Stimulated activated CD8-positive, alpha-beta memory T cell treated with anti-CD3 and anti-CD28 coated beads, Interleukin-4, amount 100 ng/mL, for 1 hour (primary cell): ENCODE data around the gene C5orf58.
A peak's percentile ranks its signal among the peaks of the same experiment; 100 is the strongest.

Source experiments
- DNase-seq, 2 donors: peaks; one replicate each; pipeline ENCODE4 v3.0.0-alpha.2; 2020; ENCODE audit warnings: low read depth in 2 of 2, low spot score in 1 of 2

The C5orf58 gene

GRCh38 chr5:170254056-170254455 is 21.3 kb downstream of the C5orf58 start:
- DNase-seq = no peak

GRCh38 chr5:170256571-170256970 is 23.8 kb downstream of the C5orf58 start:
- DNase-seq = no peak

GRCh38 chr5:170257370-170257769 is 24.6 kb downstream of the C5orf58 start:
- DNase-seq = no peak

- DNase-seq = no peak
Observed at GRCh38 chr5:170261528-170262043, 28.8 kb downstream of the C5orf58 start.

- no peak for DNase-seq
Observed at GRCh38 chr5:170262061-170263045, 29.6 kb downstream of the C5orf58 start.

- no peak for DNase-seq
Observed at GRCh38 chr5:170263906-170264305, 31.1 kb downstream of the C5orf58 start.

DNA sequence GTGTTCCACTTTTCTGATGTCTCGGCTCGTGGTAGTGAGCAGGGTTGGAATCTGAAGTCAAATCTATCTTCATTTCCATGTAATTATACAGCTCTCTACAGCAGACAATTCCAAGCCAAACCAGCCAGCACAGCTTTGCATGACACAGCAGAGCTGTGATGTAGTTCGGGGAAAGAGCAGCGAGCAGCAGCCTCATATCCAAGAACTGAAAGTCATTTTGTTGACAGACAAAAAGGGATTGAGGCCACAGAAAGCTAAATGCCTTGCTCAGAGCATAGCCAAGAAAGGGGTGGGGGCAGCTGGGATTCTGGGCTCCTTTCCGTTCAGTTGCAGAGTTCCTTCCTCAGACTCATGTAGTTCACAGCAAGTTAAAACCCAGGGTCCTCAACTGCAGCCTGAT is 32.7 kb downstream of the C5orf58 start:
- DNase-seq = no peak

DNA sequence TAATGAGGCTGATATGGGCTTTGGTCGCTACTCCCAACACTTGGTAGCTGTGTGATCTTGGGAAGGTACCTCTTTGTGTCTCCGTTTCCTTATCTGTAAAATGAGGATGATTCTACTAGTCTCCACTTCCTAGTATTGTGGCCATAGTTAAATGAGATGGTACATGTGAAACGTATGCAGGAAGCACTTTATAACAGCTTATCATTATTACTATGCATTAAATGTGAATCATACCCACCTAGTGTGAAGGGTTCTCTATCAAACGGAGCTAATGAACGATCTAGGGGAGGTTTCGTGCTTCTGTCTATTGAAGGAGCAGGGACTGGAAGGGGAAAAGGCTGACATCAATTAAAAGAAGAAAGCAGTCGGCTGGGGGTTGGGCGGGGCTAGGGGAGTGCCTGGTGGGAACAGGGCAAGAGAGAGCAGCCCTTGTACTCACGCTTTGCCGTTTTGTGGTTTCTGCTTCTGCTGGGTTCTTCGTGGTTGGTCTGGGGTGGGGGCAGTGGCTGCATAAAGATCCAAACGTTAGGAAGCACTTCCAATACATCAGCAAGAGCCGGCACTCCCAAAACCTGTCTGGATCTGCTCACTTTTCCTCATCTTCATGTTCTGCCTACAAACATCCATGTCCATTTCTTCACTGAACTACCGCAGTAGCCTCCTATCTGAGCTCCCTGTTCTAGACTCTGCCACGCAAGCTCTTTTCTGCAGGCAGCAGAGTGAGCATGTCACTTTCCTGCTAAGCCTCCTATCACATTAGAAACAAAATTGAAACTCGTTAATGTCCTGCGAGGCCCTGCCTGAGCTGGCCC is 34.0 kb downstream of the C5orf58 start:
- DNase-seq = no peak

GRCh38 chr5:170267431-170268152 is 34.8 kb downstream of the C5orf58 start:
- peak in 1 of 2 donors; percentile 58 for DNase-seq

GRCh38 chr5:170268153-170268689 is 35.4 kb downstream of the C5orf58 start:
- DNase-seq = no peak

DNA sequence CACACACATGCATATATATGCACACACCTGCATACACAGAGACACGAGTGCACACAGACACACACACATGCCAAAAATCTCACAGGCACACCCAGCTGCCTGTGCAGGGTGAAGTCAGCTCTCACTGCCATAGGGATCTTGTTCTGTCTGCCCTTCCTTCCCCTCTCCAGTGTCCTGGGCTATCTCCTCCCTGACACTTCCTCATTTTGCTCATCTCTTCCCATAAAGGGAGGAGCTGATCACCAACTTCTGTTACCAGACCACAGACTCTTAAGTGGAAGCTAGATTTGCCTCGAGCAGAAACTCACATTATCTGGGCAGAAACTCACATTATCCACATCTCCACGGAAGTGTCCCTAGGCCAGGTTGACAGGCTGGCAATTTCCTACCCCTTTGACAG is 36.1 kb downstream of the C5orf58 start:
- DNase-seq = no peak

DNA sequence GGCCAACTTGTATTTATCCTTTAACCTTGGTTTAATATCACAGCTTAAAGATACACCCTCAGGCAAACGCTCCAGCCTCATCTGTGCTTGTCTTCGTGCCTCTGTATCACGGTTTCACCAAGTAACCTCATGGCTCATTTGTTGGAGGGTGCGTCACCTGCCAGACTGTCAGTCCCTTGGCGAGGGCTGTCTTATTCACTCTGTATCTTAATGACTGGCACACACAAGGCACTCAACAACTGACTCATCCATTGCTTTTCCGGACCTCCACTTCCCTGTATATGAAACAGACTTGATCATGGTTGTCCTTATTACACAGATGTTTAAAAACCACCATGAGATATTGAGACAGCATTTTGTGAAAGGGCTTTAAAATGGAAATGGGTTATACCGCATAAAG is 36.8 kb downstream of the C5orf58 start:
- DNase-seq = no peak

GRCh38 chr5:170270293-170271069 is 37.7 kb downstream of the C5orf58 start:
- DNase-seq = no peak

DNA sequence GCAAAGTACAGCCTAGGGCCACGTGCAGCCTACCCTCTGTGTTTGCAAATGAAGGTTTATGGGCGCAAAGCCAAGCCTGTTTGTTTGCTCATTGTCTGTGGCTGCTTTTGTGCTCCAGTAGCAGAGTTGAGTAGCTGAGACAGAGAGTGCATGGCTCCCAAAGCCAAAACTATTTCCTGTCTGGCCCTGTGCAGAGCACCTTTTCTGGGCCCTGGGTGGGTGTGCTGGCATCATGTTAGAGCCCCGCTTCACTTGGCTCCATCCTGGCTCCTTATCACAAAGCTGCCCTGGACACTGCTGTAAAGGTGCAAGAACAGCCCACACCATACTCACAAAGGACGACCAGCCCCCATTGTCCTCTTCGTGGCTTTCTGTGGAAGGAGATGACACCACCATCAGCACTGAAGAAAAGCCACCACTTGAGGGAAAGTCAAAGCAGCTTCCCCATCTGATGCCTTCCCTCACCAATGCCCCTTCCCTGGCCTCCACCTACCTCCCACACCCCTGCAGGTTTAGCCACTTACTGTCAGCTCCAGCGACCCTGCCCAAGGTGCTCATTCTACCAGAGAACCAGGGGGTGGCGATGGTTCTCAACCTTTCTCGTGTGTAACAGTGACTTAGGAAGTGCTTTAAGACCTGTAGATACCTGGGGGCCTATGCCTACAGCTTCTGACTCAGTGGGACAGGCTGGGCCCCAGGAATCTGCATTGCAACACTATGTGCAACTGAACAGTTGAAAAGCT is 41.4 kb downstream of the C5orf58 start:
- no peak for DNase-seq

DNA sequence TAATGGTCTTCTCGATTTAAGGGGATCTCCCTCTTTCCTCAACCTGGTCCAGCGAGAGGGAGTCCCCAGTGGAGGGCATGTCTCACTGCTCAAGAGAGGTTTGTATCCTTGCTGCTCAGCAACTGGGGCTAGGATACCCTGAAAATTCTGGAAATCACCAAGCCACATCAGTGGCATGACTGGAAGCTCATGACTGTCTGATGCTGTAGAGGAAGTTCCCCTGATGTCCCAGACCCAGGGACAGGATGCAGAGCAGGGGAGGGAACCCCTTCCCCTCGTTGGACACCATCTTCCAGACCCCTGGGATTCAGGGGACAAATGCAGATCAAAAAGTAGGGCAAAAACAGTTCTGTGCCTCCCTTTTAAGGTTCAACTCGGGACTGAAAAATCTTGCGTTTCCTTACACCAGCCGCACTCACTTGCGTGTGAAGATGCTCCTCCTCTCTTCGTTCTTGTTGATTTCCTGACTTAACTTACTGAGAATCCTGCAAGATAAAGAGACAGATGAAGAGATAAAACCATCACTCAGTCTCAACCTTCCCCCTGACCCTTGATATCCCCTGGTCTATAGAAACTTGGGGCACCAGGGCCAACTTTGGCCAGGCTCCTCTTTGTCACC is 42.7 kb downstream of the C5orf58 start:
- no peak for DNase-seq

GRCh38 chr5:170276140-170276539 is 43.4 kb downstream of the C5orf58 start:
- no peak for DNase-seq

DNA sequence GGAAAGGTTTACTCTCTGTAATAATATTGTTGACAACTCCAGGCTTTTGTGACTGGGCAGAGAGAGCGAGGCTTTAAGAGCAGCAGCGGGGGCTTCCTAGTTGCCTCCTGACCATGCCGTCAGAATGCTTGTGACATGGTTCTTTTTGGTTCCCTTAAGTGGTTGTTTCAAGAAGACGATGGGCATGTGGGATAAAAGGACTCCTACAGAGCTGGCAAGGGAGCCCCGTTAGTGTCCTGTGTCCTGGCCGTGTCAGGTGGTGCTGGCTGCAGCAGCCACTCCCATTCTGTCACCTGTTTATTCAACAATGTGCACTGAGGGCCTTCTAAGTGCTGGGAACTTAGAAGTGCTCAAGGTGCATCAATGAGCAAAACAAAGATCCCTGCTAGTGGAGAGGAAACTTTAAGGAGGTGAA is 45.1 kb downstream of the C5orf58 start:
- no peak for DNase-seq

DNA sequence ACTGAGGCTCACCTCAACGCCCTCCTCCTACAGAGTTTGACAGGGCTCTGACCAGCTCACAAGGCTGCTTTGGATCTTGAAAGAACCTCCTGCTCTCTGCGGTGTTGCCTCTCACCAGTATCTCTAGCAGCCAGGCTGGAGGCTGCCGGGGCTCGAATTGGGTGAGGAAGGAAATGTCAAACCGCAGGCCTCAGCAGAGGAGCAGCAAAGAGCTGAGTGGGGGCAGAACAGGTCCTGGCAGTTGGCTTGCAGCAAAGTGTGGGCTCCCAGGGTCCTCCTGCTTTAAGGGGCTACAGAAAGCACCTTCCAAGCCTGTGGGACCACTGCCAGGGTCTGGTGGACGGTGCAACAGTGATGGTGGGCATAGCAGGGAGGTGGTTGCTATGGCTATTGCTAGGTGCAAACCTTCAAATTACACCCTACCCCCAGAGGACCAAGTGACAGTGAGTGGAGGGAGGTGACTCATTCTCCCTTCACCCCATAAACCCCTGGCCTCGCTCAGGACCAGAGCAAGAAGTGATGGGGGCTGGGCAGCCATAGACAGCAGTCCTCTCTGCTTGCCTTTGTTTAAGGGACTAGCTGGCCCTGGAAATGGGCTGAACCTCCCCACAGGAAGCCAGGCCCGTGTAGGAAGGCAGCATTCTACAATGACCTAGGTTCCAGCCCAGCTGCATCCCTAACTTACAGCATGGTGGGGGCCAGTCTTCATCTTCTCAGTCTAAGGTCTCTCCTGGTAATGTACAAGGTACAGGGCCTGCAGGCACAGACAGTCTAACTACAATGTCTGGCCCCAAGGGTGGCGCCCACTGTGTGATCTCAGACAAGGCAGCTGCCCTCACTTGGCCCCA is 46.0 kb downstream of the C5orf58 start:
- DNase-seq = peak; percentile 61 to 78
